Astrocyte of the hippocampus (primary cell): ENCODE data around the gene PDE2A.
A peak's percentile ranks its signal among the peaks of the same experiment; 100 is the strongest.

Experiments used
- DNase-seq: peaks from one replicate; pipeline ENCODE4 v3.0.0; 2011; ENCODE audit warnings: low read depth, low spot score

PDE2A gene

DNA sequence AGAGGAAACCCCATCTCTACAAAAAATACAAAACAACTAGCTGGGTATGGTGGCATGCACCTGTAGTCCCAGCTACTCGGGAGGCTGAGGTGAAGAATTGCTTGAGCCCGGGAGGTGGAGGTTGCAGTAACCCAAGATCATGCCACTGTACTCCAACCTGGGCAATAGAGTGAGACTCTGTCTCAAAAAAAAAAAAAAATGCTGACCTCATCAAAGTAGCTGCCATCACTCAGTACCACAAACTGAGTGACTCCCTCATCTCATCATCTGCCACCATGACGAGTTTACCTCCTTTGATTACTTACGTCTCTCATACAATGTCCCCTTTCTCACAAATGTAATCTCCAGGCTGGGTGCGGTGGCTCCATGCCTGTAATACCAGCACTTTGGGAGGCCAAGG is 122.7 kb downstream of the PDE2A start:
- DNase-seq, result no peak

- no peak for DNase-seq
These were observed 125.8 kb downstream of the PDE2A start for GRCh38 chr11:72548463-72548862.

DNA sequence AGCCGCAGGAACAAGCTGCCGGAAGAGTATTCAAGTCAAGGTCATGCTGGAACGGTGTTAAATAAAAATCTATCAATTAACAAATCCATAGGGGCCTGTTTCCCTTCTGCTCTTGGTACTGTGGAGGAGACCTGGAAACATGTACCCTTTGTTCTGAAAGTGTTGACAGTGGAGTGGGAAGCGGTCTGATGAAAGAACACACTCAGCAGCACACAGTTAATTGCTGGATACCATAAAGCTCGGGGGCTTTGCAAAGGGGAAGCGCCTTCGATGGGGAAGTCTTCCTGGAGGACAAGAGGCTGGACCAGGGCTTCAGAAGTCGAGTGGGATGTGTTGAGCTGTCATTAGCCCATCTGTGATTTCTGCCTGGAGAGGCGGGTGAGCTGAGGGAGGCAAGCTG is 127.4 kb downstream of the PDE2A start:
- DNase-seq, result no peak

GRCh38 chr11:72544589-72544988 is 129.6 kb downstream of the PDE2A start:
- no peak for DNase-seq

- DNase-seq, result no peak
These were observed 130.2 kb downstream of the PDE2A start for GRCh38 chr11:72543849-72544542.

GRCh38 chr11:72541257-72541974 is 132.8 kb downstream of the PDE2A start:
- DNase-seq, result no peak

DNA sequence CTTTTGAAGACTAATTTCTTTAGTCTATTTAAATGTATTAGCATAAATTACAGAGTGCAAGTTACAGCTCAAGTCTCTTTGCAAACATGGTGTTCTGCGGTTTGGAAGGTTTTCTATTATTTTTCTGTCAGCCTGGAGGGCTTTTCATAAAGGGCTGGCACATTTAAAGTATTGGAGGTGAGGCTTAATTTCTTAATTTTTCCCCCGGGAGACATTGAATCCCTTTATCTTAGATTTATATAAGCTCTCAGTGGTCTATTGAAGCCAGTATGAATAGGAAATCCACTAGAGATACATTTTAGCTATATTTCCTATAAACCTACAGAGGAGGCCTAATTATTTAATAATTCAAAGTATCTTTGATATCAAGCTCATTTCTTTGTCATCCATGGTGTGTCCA is 137.2 kb downstream of the PDE2A start:
- DNase-seq, result no peak

GRCh38 chr11:72535194-72535547 is 139.1 kb downstream of the PDE2A start:
- no peak for DNase-seq

GRCh38 chr11:72534371-72535193 is 139.6 kb downstream of the PDE2A start:
- peak; percentile 54 for DNase-seq

GRCh38 chr11:72529068-72529467 is 145.2 kb downstream of the PDE2A start:
- no peak for DNase-seq

- no peak for DNase-seq
These were observed 146.1 kb downstream of the PDE2A start for GRCh38 chr11:72528121-72528520.
